HepG2 (cell line): Measurements from ENCODE around the gene TREML1. TPM values are rescaled to one million over a fixed set of nuclear protein-coding genes. Genes with fewer than 3 reads are reported as not detected.

Experiments
- ATAC-seq: fragments of 200-7000 bp; cut with Tn5 transposase; 3 replicates; pipeline ENCODE4 v1.9.1; 2020; ENCODE audit warnings: mild to moderate bottlenecking, moderate library complexity
- BruUV-seq: library from RNA; stranded (reverse); fragments of 400-500 nt; replicated peaks from 2 replicates; lab custom pipeline; 2021; lab: Mats Ljungman, UMichigan
- CTCF ChIA-PET: fragments of 300-600 bp; formaldehyde crosslinking; extraction: SDS; loops from one replicate; lab custom pipeline; 2021; ENCODE audit warnings: low total read pairs, inconsistent platforms, low intra/inter-chr PET ratio; lab: Yijun Ruan, JAX
- POLR2A ChIA-PET: fragments of 350-600 bp; sonication (Branson Sonifier 250); formaldehyde crosslinking; loops from one replicate; lab custom pipeline; 2020; ENCODE audit warnings: antibody characterized with exemption, inconsistent platforms; lab: Yijun Ruan, JAX
- DNase-seq: peaks from one replicate; pipeline ENCODE4 v3.0.0-alpha.2; 2015; ENCODE audit warnings: low spot score
- FAIRE-seq: peaks from 3 replicates; lab custom pipeline; 2011; peaks lifted over from hg19 to GRCh38; lab: Jason Lieb, UNC
- H2AFZ ChIP-seq: one replicate; pipeline ENCODE4 v1.6.1; 2011; ENCODE audit warnings: low read length, inconsistent platforms
- H3K27ac ChIP-seq: fragments of 300-600 bp; 3 replicates; pipeline ENCODE4 v1.8.0; 2011; ENCODE audit warnings: mixed run types, mild to moderate bottlenecking, mixed read lengths, low read length, inconsistent platforms; ENCODE audit not compliant: insufficient read depth; ENCODE audit errors: extremely low read length
- H3K27me3 ChIP-seq, 2 experiments: fragments of 200-600 bp in 1 of 2; 2 replicates in 1 of 2; 3 replicates in 1 of 2; pipeline versions ENCODE4 v1.6.0 to v1.8.0; 2011; ENCODE audit warnings: low read length in 2 of 2, mild to moderate bottlenecking in 2 of 2, moderate library complexity in 2 of 2, inconsistent platforms in 1 of 2; ENCODE audit not compliant: insufficient read depth in 2 of 2, control insufficient read depth in 1 of 2
- H3K36me3 ChIP-seq, 2 experiments: fragments of 200-600 bp in 1 of 2; replicated peaks in 1 of 2; 2 replicates in 1 of 2; 3 replicates in 1 of 2; pipeline versions ENCODE4 v1.5.1 to v1.8.0; 2011; ENCODE audit warnings: low read length in 2 of 2, inconsistent platforms in 1 of 2; ENCODE audit not compliant: insufficient read depth in 2 of 2, control insufficient read depth in 1 of 2
- H3K4me1 ChIP-seq: 2 replicates; pipeline ENCODE4 v1.5.1; 2012; ENCODE audit warnings: low read length, inconsistent platforms; ENCODE audit not compliant: insufficient read depth
- H3K4me2 ChIP-seq: 2 replicates; pipeline ENCODE4 v1.6.0; 2011; ENCODE audit warnings: low read depth, low read length, inconsistent platforms
- H3K4me3 ChIP-seq, 3 experiments: fragments of 200-600 bp in 1 of 3; sonication (generic), shearing (Covaris generic) in 1 of 3; replicated peaks in 1 of 3; 2 replicates each; pipeline ENCODE4 v1.5.1; 2011 to 2016; ENCODE audit warnings: low read length in 3 of 3, inconsistent platforms in 2 of 3, low read depth in 2 of 3, mild to moderate bottlenecking in 2 of 3, control low read depth in 1 of 3, mixed read lengths in 1 of 3; ENCODE audit not compliant: insufficient read depth in 1 of 3
- H3K79me2 ChIP-seq: one replicate; pipeline ENCODE4 v1.6.1; 2011; ENCODE audit warnings: low read length, inconsistent platforms; ENCODE audit not compliant: insufficient read depth
- H3K9ac ChIP-seq: 2 replicates; pipeline ENCODE4 v1.6.0; 2011; ENCODE audit warnings: mild to moderate bottlenecking, low read depth, low read length, inconsistent platforms; ENCODE audit not compliant: insufficient read depth
- H3K9me3 ChIP-seq: 2 replicates; pipeline ENCODE4 v1.5.1; 2012; ENCODE audit warnings: mild to moderate bottlenecking, low read length
- H4K20me1 ChIP-seq: 2 replicates; pipeline ENCODE4 v1.6.0; 2011; ENCODE audit warnings: inconsistent platforms, mild to moderate bottlenecking, low read length, moderate library complexity; ENCODE audit not compliant: insufficient read depth
- CEBPB ChIP-seq: IDR thresholded peaks from 2 replicates; pipeline ENCODE4 v1.6.1; 2011; ENCODE audit warnings: low read depth, low read length, improper control_type of control experiment, borderline replicate concordance
- EZH2 ChIP-seq: conservative IDR thresholded peaks from 2 replicates; pipeline ENCODE4 v1.6.1; 2012; ENCODE audit warnings: mild to moderate bottlenecking, low read depth, low read length, moderate library complexity
- GZF1 ChIP-seq: sonication (generic); formaldehyde crosslinking; IDR thresholded peaks from 2 replicates; pipeline ENCODE4 v1.5.1; 2020; ENCODE audit warnings: mild to moderate bottlenecking, missing genetic modification reagents
- HNF1A ChIP-seq, 2 experiments: sonication (generic) in 1 of 2; formaldehyde crosslinking in 1 of 2; IDR thresholded peaks; 2 replicates each; pipeline versions ENCODE4 v1.4.0 to v1.6.1; 2016 to 2020; ENCODE audit warnings: borderline replicate concordance in 1 of 2, low read depth in 1 of 2, mild to moderate bottlenecking in 1 of 2, missing genetic modification reagents in 1 of 2
- MIER2 ChIP-seq: IDR thresholded peaks from 2 replicates; pipeline ENCODE4 v1.6.1; 2016; ENCODE audit warnings: missing biosample characterization, missing genetic modification reagents
- PATZ1 ChIP-seq: sonication (generic); formaldehyde crosslinking; IDR thresholded peaks from 2 replicates; pipeline ENCODE4 v1.4.0; 2020; ENCODE audit warnings: missing genetic modification reagents
- PRDM4 ChIP-seq: sonication (generic); formaldehyde crosslinking; IDR thresholded peaks from 2 replicates; pipeline ENCODE4 v1.9.0; 2021; ENCODE audit warnings: missing genetic modification reagents, borderline replicate concordance
- STAT5B ChIP-seq: sonication (generic); formaldehyde crosslinking; IDR thresholded peaks from 2 replicates; pipeline ENCODE4 v1.4.0; 2020; ENCODE audit warnings: missing genetic modification reagents
- ZNF264 ChIP-seq: sonication (generic); formaldehyde crosslinking; IDR thresholded peaks from 2 replicates; pipeline ENCODE4 v1.4.0; 2020; ENCODE audit warnings: missing genetic modification reagents
- WGBS: methylation state at CpG from one replicate; pipeline ENCODE4 v1.1.6; 2017; ENCODE audit warnings: low lambda C conversion rate; 5-methylcytosine and 5-hydroxymethylcytosine counted together
- in situ Hi-C: cut with HindIII; loops from 2 replicates; pipeline ENCODE4 v1.10.0; 2017; ENCODE audit warnings: low pct_unique_long_range_greater_than_20kb; ENCODE audit not compliant: extremely low pct_ligation_motif_present
- intact Hi-C: fragments of 100-400 bp; cut with micrococcal nuclease; formaldehyde crosslinking; loops from one replicate; pipeline ENCODE4 v1.10.0; 2022; ENCODE audit not compliant: unreplicated experiment
- polyA plus RNA-seq, 8 experiments: library from polyadenylated mRNA; depleted of rRNA in 3 of 8; stranded (reverse) in 7 of 8; unstranded in 1 of 8; fragments of >200 nt; fragmentation: Illumina TruSeq in 4 of 8; extraction: Trizol in 4 of 8; gene quantifications; 2 replicates each; pipeline versions ENCODE4 v1.2.1 to v1.2.3, GENCODE V29; 2011 to 2016; ENCODE audit warnings: low read depth in 4 of 8, missing spikeins in 1 of 8, mixed read lengths in 1 of 8; ENCODE audit not compliant: insufficient read depth in 1 of 8
- total RNA-seq, 5 experiments: library from RNA; depleted of rRNA; stranded (reverse); fragments of >200 nt; fragmentation: Illumina TruSeq; extraction: Trizol; gene quantifications; 2 replicates each; pipeline ENCODE4 v1.2.3, GENCODE V29; 2016; ENCODE audit warnings: low read depth in 1 of 5

Gene TREML1
- total and polyA plus RNA-seq, 2 of the 13 experiments (the other 11 are each of a cell fraction or from before 2014, with no cell fraction given), result not detected

- Histone ChIP-seq H4K20me1 (no peaks in the 10 kb centered on the region), H3K9ac (no peak overlapping the region), H3K27me3 (peaks cover 0 to 1% of the 10 kb centered on the region in 2 experiments; a peak in 1 of 5 replicates), H3K27ac (no peak overlapping the region), H3K4me1 (no peaks in the 10 kb centered on the region), H3K9me3 (no peaks in the 10 kb centered on the region), H2AFZ (no peak overlapping the region)
- BruUV-seq, result no TSS peak
- POLR2A ChIA-PET, result no interaction called here
- TF ChIP-seq STAT5B (CRISPR knock-in tag) (no peak), EZH2 (no peak), HNF1A (IDR thresholded peaks at IDR 0.05; ENCODE audit: low read depth) (no peak), HNF1A (CRISPR knock-in tag; IDR thresholded peaks at IDR 0.05; ENCODE audit: borderline replicate concordance) (no peak), MIER2 (CRISPR knock-in tag) (no peak), GZF1 (CRISPR knock-in tag) (no peak), PRDM4 (CRISPR knock-in tag) (no peak), CEBPB (peak; percentile 52; the same call in 1 of the 2 replicates), ZNF264 (CRISPR knock-in tag) (no peak), PATZ1 (CRISPR knock-in tag) (no peak)
- TF ChIP-seq, all 625 proteins: peak for 1
- no peak for FAIRE-seq
- WGBS, result 31% methylated on average over 3 of the region's 3 CpGs
- no peak for DNase-seq
- no peak overlapping the region for H3K4me3 ChIP-seq
- no peak for ATAC-seq
- H3K4me2 ChIP-seq, result no peak overlapping the region
- H3K36me3 ChIP-seq, result no peaks in the 10 kb centered on the region
- CTCF ChIA-PET, result no interaction called here
- H3K79me2 ChIP-seq, result no peaks in the 10 kb centered on the region
- intact Hi-C loops (no loop called here), in situ Hi-C loops (no loop called here)
Observed at GRCh38 chr6:41125282-41125681, 28.9 kb downstream of the TREML1 start.
